GM03348 (cell line): Measurements from ENCODE around the gene PSTPIP2.
"Not testable (repeated sequence)": the region's sequence is repeated elsewhere in the genome, so short reads cannot be mapped to it uniquely, and the experiment has no call there.

Source experiments
- DNase-seq: peaks from one replicate; pipeline ENCODE4 v3.0.0; 2012; ENCODE audit warnings: low spot score

The PSTPIP2 gene

GRCh38 chr18:46071653-46072375, at the start of gene PSTPIP2:
Gene PSTPIP2 (minus strand): TSS chr18:46072260. CDS start chr18:46072188, 72 bp downstream.
- DNase-seq: peak; percentile 87

- DNase-seq: no peak
Measured at GRCh38 chr18:46113751-46114150, 41.7 kb upstream of the PSTPIP2 start.

- DNase-seq: no peak
Measured at GRCh38 chr18:46110406-46110805, 38.3 kb upstream of the PSTPIP2 start.

- DNase-seq: no peak
Measured at GRCh38 chr18:46109386-46109785, 37.3 kb upstream of the PSTPIP2 start.

- peak; percentile 94 for DNase-seq
Measured at GRCh38 chr18:46104128-46104911, 32.3 kb upstream of the PSTPIP2 start, which contains the start of gene HAUS1. Gene HAUS1 (plus strand): TSS chr18:46104385. CDS start chr18:46104412, 27 bp downstream.

GRCh38 chr18:46099463-46099862, 27.4 kb upstream of the PSTPIP2 start:
- DNase-seq: no peak

GRCh38 chr18:46098616-46098933, 26.5 kb upstream of the PSTPIP2 start:
- no peak for DNase-seq

- DNase-seq: peak; percentile 92
Measured at GRCh38 chr18:46097801-46098615, 25.9 kb upstream of the PSTPIP2 start, which contains the start of gene ATP5F1A. Gene ATP5F1A (minus strand): TSS chr18:46098296. CDS start chr18:46098231, 65 bp downstream.

GRCh38 chr18:46097431-46097800, 25.4 kb upstream of the PSTPIP2 start:
- no peak for DNase-seq

GRCh38 chr18:46096651-46097300, 24.7 kb upstream of the PSTPIP2 start:
- DNase-seq: no peak

GRCh38 chr18:46095532-46095931, 23.5 kb upstream of the PSTPIP2 start:
- no peak for DNase-seq

- DNase-seq: not testable (repeated sequence)
Measured at GRCh38 chr18:46088501-46088900, 16.4 kb upstream of the PSTPIP2 start.

GRCh38 chr18:46084431-46084830, 12.4 kb upstream of the PSTPIP2 start:
- DNase-seq: no peak

GRCh38 chr18:46080156-46080555, 8.1 kb upstream of the PSTPIP2 start:
- no peak for DNase-seq

GRCh38 chr18:46079336-46079735, 7.3 kb upstream of the PSTPIP2 start:
- DNase-seq: no peak

- peak; percentile 73 for DNase-seq
Measured at GRCh38 chr18:46073474-46074331, 1.6 kb upstream of the PSTPIP2 start.

- DNase-seq: no peak
Measured at GRCh38 chr18:46072959-46073358, 899 bp upstream of the PSTPIP2 start.

- DNase-seq: no peak
Measured at GRCh38 chr18:46072376-46072867, 362 bp upstream of the PSTPIP2 start.

- DNase-seq: no peak
Measured at GRCh38 chr18:46070815-46071652, 1.0 kb downstream of the PSTPIP2 start.

GRCh38 chr18:46070232-46070631, 1.8 kb downstream of the PSTPIP2 start:
- no peak for DNase-seq
